BLaER1 treated with 17β-estradiol and CSF1 and Interleukin-3, amounts not matched to agents 10 nM and 100 nM (cell line): ENCODE results near the gene PAQR4.

Experiments
- H3K27ac ChIP-seq, 11 experiments: shearing (Covaris generic); formaldehyde crosslinking; 2 replicates each; pipeline ENCODE4 v1.8.1; 2022
- H3K27me3 ChIP-seq, 11 experiments: shearing (Covaris generic); formaldehyde crosslinking; 2 replicates each; pipeline ENCODE4 v1.8.1; 2022
- H3K36me3 ChIP-seq, 11 experiments: shearing (Covaris generic); formaldehyde crosslinking; 2 replicates each; pipeline ENCODE4 v1.8.1; 2022
- H3K4me1 ChIP-seq, 10 experiments: shearing (Covaris generic); formaldehyde crosslinking; 2 replicates each; pipeline ENCODE4 v1.8.1; 2022
- H3K4me2 ChIP-seq, 11 experiments: shearing (Covaris generic); formaldehyde crosslinking; 2 replicates each; pipeline ENCODE4 v1.8.1; 2022
- H3K4me3 ChIP-seq, 10 experiments: shearing (Covaris generic); formaldehyde crosslinking; 2 replicates each; pipeline ENCODE4 v1.8.1; 2022
- H3K9ac ChIP-seq, 11 experiments: shearing (Covaris generic); formaldehyde crosslinking; 2 replicates each; pipeline ENCODE4 v1.8.1; 2022
- H3K9me3 ChIP-seq, 11 experiments: shearing (Covaris generic); formaldehyde crosslinking; replicated peaks in 1 of 11; 2 replicates each; pipeline ENCODE4 v1.8.1; 2022
- H4K20me1 ChIP-seq, 11 experiments: shearing (Covaris generic); formaldehyde crosslinking; 2 replicates each; pipeline ENCODE4 v1.8.1; 2022
- Cebpa-rat ChIP-seq, 11 experiments: shearing (Covaris generic); IDR thresholded peaks; 2 replicates each; pipeline ENCODE4 v1.8.1; 2022

The PAQR4 gene

GRCh38 chr16:2964475-2965336, 4.4 kb upstream of the PAQR4 start:
- H3K27ac ChIP-seq, result peak overlapping the region in 8 of 11 experiments; percentile 10 to 58 (median 42); a peak in 12 of 22 replicates
- TF ChIP-seq Cebpa-rat (IDR thresholded peaks at IDR 0.05), result no peak

GRCh38 chr16:2966043-2966807, 2.9 kb upstream of the PAQR4 start:
- H3K4me3 ChIP-seq, result no peak overlapping the region
- peak overlapping the region in 1 of 11 experiments; percentile 41; a peak in 1 of 22 replicates for H3K9ac ChIP-seq
- H3K27ac ChIP-seq, result no peak overlapping the region
- no peaks in the 10 kb centered on the region for H3K9me3 ChIP-seq
- peaks cover 63 to 82% (median 76%) of the 10 kb centered on the region in 10 experiments for H3K4me1 ChIP-seq
- H3K36me3 ChIP-seq, result peaks cover 0 to 7% (median 0%) of the 10 kb centered on the region in 11 experiments; a peak in 4 of 22 replicates
- H3K4me2 ChIP-seq, result peak overlapping the region in 10 of 11 experiments; percentile 60 to 100 (median 99); a peak in 19 of 22 replicates
- H4K20me1 ChIP-seq, result peaks cover 10 to 78% (median 39%) of the 10 kb centered on the region in 11 experiments; a peak in 21 of 22 replicates
- TF ChIP-seq Cebpa-rat (IDR thresholded peaks at IDR 0.05), result no peak
- H3K27me3 ChIP-seq, result peaks cover 0 to 33% (median 17%) of the 10 kb centered on the region in 11 experiments; a peak in 14 of 22 replicates

More at GRCh38 chr16:2964475-2965336, 4.4 kb upstream of the PAQR4 start:
- Histone ChIP-seq H3K9ac (peak overlapping the region in 10 of 11 experiments; percentile 43 to 78 (median 66); a peak in 18 of 22 replicates), H3K4me1 (peaks cover 52 to 84% (median 76%) of the 10 kb centered on the region in 10 experiments), H3K4me2 (peak overlapping the region; percentile 94 to 100 (median 99)), H3K27me3 (peaks cover 0 to 33% (median 17%) of the 10 kb centered on the region in 11 experiments; a peak in 14 of 22 replicates), H3K4me3 (peak overlapping the region; percentile 52 to 74 (median 66)), H3K36me3 (peaks cover 0 to 7% (median 0%) of the 10 kb centered on the region in 11 experiments; a peak in 2 of 22 replicates), H3K9me3 (no peaks in the 10 kb centered on the region), H4K20me1 (peaks cover 0 to 66% (median 24%) of the 10 kb centered on the region in 11 experiments; a peak in 15 of 22 replicates)

DNA sequence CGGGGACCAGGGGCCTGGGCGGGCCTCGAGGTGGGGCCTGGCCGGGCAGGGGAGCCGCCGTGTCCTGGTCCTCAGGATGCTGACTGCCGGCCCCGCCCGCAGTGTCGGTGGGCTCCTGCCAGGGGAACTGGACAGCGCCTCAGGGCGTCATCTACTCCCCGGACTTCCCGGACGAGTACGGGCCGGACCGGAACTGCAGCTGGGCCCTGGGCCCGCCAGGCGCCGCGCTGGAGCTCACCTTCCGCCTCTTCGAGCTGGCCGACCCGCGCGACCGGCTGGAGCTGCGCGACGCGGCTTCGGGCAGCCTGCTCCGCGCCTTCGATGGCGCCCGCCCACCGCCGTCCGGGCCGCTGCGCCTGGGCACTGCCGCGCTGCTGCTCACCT, 2.3 kb upstream of the PAQR4 start:
- TF ChIP-seq Cebpa-rat (IDR thresholded peaks at IDR 0.05), result no peak
- Histone ChIP-seq H3K9me3 (no peaks in the 10 kb centered on the region), H3K27me3 (peaks cover 0 to 31% (median 17%) of the 10 kb centered on the region in 11 experiments; a peak in 14 of 22 replicates), H3K36me3 (peaks cover 0 to 12% (median 0%) of the 10 kb centered on the region in 11 experiments; a peak in 9 of 22 replicates), H4K20me1 (peaks cover 16 to 81% (median 45%) of the 10 kb centered on the region in 11 experiments), H3K9ac (no peak overlapping the region), H3K27ac (no peak overlapping the region), H3K4me2 (no peak overlapping the region), H3K4me3 (no peak overlapping the region), H3K4me1 (peaks cover 68 to 82% (median 78%) of the 10 kb centered on the region in 10 experiments)

- peak overlapping the region in 9 of 11 experiments; percentile 92 to 99 (median 96); a peak in 11 of 22 replicates for H3K4me2 ChIP-seq
- no peak for TF ChIP-seq Cebpa-rat (IDR thresholded peaks at IDR 0.05)
- peaks cover 0 to 16% (median under 1%) of the 10 kb centered on the region in 11 experiments; a peak in 10 of 22 replicates for H3K36me3 ChIP-seq
- H4K20me1 ChIP-seq, result peaks cover 20 to 81% (median 49%) of the 10 kb centered on the region in 11 experiments
- peak overlapping the region in 4 of 11 experiments; percentile 86 to 92 (median 90); a peak in 2 of 22 replicates for H3K9ac ChIP-seq
- H3K4me3 ChIP-seq, result no peak overlapping the region
- peaks cover 0 to 27% (median 16%) of the 10 kb centered on the region in 11 experiments; a peak in 14 of 22 replicates for H3K27me3 ChIP-seq
- H3K27ac ChIP-seq, result no peak overlapping the region
- no peaks in the 10 kb centered on the region for H3K9me3 ChIP-seq
- H3K4me1 ChIP-seq, result peaks cover 71 to 82% (median 78%) of the 10 kb centered on the region in 10 experiments
These were observed 1.9 kb upstream of the PAQR4 start for GRCh38 chr16:2967211-2967631.

- H3K4me1 ChIP-seq, result peaks cover 71 to 82% (median 78%) of the 10 kb centered on the region in 10 experiments
- TF ChIP-seq Cebpa-rat (IDR thresholded peaks at IDR 0.05), result no peak
- peaks cover 26 to 81% (median 54%) of the 10 kb centered on the region in 11 experiments for H4K20me1 ChIP-seq
- H3K4me3 ChIP-seq, result peak overlapping the region in 2 of 10 experiments; percentile 86 to 98; a peak in 3 of 20 replicates
- peak overlapping the region in 10 of 11 experiments; percentile 0 to 75 (median 54); a peak in 17 of 22 replicates for H3K27ac ChIP-seq
- peaks cover 0 to 22% (median 11%) of the 10 kb centered on the region in 11 experiments; a peak in 14 of 22 replicates for H3K27me3 ChIP-seq
- H3K4me2 ChIP-seq, result peak overlapping the region; percentile 92 to 99 (median 96)
- H3K9me3 ChIP-seq, result no peaks in the 10 kb centered on the region
- peak overlapping the region in 9 of 11 experiments; percentile 27 to 92 (median 86); a peak in 13 of 22 replicates for H3K9ac ChIP-seq
- peaks cover 0 to 21% (median 4%) of the 10 kb centered on the region in 11 experiments; a peak in 10 of 22 replicates for H3K36me3 ChIP-seq
These were observed 1.4 kb upstream of the PAQR4 start for GRCh38 chr16:2967721-2968161.

DNA sequence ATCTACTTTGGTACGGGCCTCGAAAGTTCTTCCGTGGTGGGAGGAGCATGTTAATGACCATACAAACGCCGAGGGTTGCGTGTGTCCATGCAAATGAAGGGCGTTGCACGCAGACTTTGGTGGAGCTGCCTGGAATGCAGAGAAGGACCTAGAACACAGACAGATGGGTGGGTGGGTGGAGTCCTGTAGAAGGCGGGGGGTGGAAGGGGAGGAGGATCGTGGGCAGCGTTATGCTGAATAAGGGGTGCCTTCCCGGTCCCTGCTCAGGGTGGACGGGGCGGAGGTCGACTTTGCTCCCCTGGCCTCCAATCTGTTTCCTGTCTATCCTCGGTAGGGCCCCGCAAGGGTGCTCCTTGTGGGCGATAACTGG, 795 bp upstream of the PAQR4 start:
- Histone ChIP-seq H3K27me3 (peaks cover 0 to 16% (median 5%) of the 10 kb centered on the region in 11 experiments; a peak in 12 of 22 replicates), H3K4me2 (peak overlapping the region; percentile 92 to 99 (median 96)), H3K4me3 (peak overlapping the region; percentile 77 to 98 (median 94))

GRCh38 chr16:2969545-2970521, 685 bp downstream of the PAQR4 start:
- H3K27ac ChIP-seq, result peak overlapping the region; percentile 19 to 89 (median 81); a peak in 21 of 22 replicates
- H3K4me3 ChIP-seq, result peak overlapping the region; percentile 77 to 98 (median 94)
- H4K20me1 ChIP-seq, result peaks cover 39 to 94% (median 75%) of the 10 kb centered on the region in 11 experiments
- peak overlapping the region; percentile 79 to 92 (median 86) for H3K9ac ChIP-seq
- peak overlapping the region; percentile 92 to 99 (median 96) for H3K4me2 ChIP-seq
- H3K27me3 ChIP-seq, result peaks cover 0 to under 1% (median 0%) of the 10 kb centered on the region in 11 experiments; a peak in 2 of 22 replicates
- no peaks in the 10 kb centered on the region for H3K9me3 ChIP-seq
- H3K36me3 ChIP-seq, result peaks cover 0 to 41% (median 8%) of the 10 kb centered on the region in 11 experiments; a peak in 13 of 22 replicates
- TF ChIP-seq Cebpa-rat (IDR thresholded peaks at IDR 0.05), result no peak
- H3K4me1 ChIP-seq, result peaks cover 71 to 82% (median 78%) of the 10 kb centered on the region in 10 experiments

More for the DNA sequence above, 795 bp upstream of the PAQR4 start:
- peaks cover 32 to 87% (median 60%) of the 10 kb centered on the region in 11 experiments for H4K20me1 ChIP-seq
- no peak for TF ChIP-seq Cebpa-rat (IDR thresholded peaks at IDR 0.05)
- no peaks in the 10 kb centered on the region for H3K9me3 ChIP-seq
- H3K27ac ChIP-seq, result peak overlapping the region in 10 of 11 experiments; percentile 71 to 89 (median 81); a peak in 19 of 22 replicates
- peaks cover 71 to 82% (median 78%) of the 10 kb centered on the region in 10 experiments for H3K4me1 ChIP-seq
- H3K36me3 ChIP-seq, result peaks cover 0 to 27% (median 4%) of the 10 kb centered on the region in 11 experiments; a peak in 10 of 22 replicates
- peak overlapping the region in 10 of 11 experiments; percentile 79 to 92 (median 87); a peak in 19 of 22 replicates for H3K9ac ChIP-seq
